CD14-positive monocyte (primary cell): ENCODE results near the gene WSB1. TPM values are rescaled to one million over a fixed set of nuclear protein-coding genes. Genes with fewer than 3 reads are reported as not detected.
A peak's percentile ranks its signal among the peaks of the same experiment; 100 is the strongest.

Experiments
- DNase-seq, 3 donors: peaks; one replicate each; pipeline ENCODE4 v3.0.0-alpha.2; 2011 to 2022
- H2AFZ ChIP-seq: 2 replicates; pipeline ENCODE4 v1.6.0; 2012; ENCODE audit warnings: mild to moderate bottlenecking, low read depth, low read length, inconsistent platforms; ENCODE audit not compliant: insufficient read depth, poor library complexity, severe bottlenecking
- H3K27ac ChIP-seq, 2 donors: 1 replicate in 1 of 2; 2 replicates in 1 of 2; pipeline ENCODE4 v1.5.1; 2012 to 2013; ENCODE audit warnings: low read length in 2 of 2, control low read depth in 1 of 2, inconsistent platforms in 1 of 2, low read depth in 1 of 2, mild to moderate bottlenecking in 1 of 2
- H3K27me3 ChIP-seq, 2 donors: one replicate each; pipeline versions ENCODE4 v1.6.0 to v1.6.1; 2011 to 2013; ENCODE audit warnings: low read length in 2 of 2; ENCODE audit not compliant: control insufficient read depth in 2 of 2, insufficient read depth in 2 of 2
- H3K36me3 ChIP-seq, 2 donors: replicated peaks in 1 of 2; 1 replicate in 1 of 2; 2 replicates in 1 of 2; pipeline versions ENCODE4 v1.5.1 to v1.6.1; 2012 to 2013; ENCODE audit warnings: low read length in 2 of 2, control low read depth in 1 of 2, inconsistent platforms in 1 of 2, mild to moderate bottlenecking in 1 of 2; ENCODE audit not compliant: insufficient read depth in 2 of 2, control insufficient read depth in 1 of 2
- H3K4me1 ChIP-seq, 2 donors: 1 replicate in 1 of 2; 2 replicates in 1 of 2; pipeline versions ENCODE4 v1.5.1 to v1.6.1; 2012 to 2013; ENCODE audit warnings: low read length in 2 of 2, control low read depth in 1 of 2, inconsistent platforms in 1 of 2, mild to moderate bottlenecking in 1 of 2, moderate library complexity in 1 of 2; ENCODE audit not compliant: insufficient read depth in 2 of 2, control insufficient read depth in 1 of 2
- H3K4me2 ChIP-seq: replicated peaks from 2 replicates; pipeline ENCODE3; 2012; ENCODE audit warnings: low read length, moderate library complexity, mild to moderate bottlenecking; ENCODE audit not compliant: poor library complexity, severe bottlenecking; ENCODE audit errors: extremely low read depth
- H3K4me3 ChIP-seq, 3 experiments: fragments of 200-600 bp in 1 of 3; sonication (generic) in 1 of 3; replicated peaks in 1 of 3; 1 replicate in 2 of 3; 2 replicates in 1 of 3; pipeline ENCODE4 v1.5.1; 2011 to 2013; ENCODE audit warnings: low read length in 3 of 3, mild to moderate bottlenecking in 3 of 3, control low read depth in 2 of 3, low read depth in 2 of 3, inconsistent platforms in 1 of 3, moderate library complexity in 1 of 3
- H3K79me2 ChIP-seq: 2 replicates; pipeline ENCODE4 v1.6.0; 2012; ENCODE audit warnings: mild to moderate bottlenecking, control low read depth, inconsistent platforms, low read length, moderate library complexity; ENCODE audit not compliant: insufficient read depth
- H3K9ac ChIP-seq: 2 replicates; pipeline ENCODE4 v1.6.0; 2017; ENCODE audit warnings: low read length, mild to moderate bottlenecking; ENCODE audit not compliant: insufficient read depth, poor library complexity, severe bottlenecking
- H3K9me3 ChIP-seq, 2 donors: replicated peaks in 1 of 2; 1 replicate in 1 of 2; 2 replicates in 1 of 2; pipeline versions ENCODE4 v1.5.1 to v1.6.1; 2012 to 2013; ENCODE audit warnings: low read length in 2 of 2, control low read depth in 1 of 2; ENCODE audit not compliant: control insufficient read depth in 1 of 2, insufficient read depth in 1 of 2
- H4K20me1 ChIP-seq: 2 replicates; pipeline ENCODE4 v1.6.0; 2012; ENCODE audit warnings: mild to moderate bottlenecking, low read length, control low read depth, moderate library complexity; ENCODE audit not compliant: insufficient read depth
- H3K27ac Mint-ChIP-seq, 7 donors: one replicate each; pipeline ENCODE4 v1.8.0; 2020; ENCODE audit warnings: mild to moderate bottlenecking in 7 of 7, mixed read lengths in 7 of 7, moderate library complexity in 6 of 7, inconsistent platforms in 2 of 7
- H3K27me3 Mint-ChIP-seq, 3 donors: one replicate each; pipeline ENCODE4 v1.8.0; 2021 to 2022; ENCODE audit warnings: low read depth in 3 of 3, mild to moderate bottlenecking in 3 of 3, mixed read lengths in 3 of 3, moderate library complexity in 3 of 3, inconsistent platforms in 1 of 3
- H3K36me3 Mint-ChIP-seq, 2 donors: one replicate each; pipeline ENCODE4 v1.8.0; 2020; ENCODE audit warnings: mixed read lengths in 2 of 2, inconsistent platforms in 1 of 2, mild to moderate bottlenecking in 1 of 2
- H3K4me1 Mint-ChIP-seq: one replicate; pipeline ENCODE4 v1.8.0; 2020; ENCODE audit warnings: mild to moderate bottlenecking, mixed read lengths
- H3K4me3 Mint-ChIP-seq, 2 donors: one replicate each; pipeline ENCODE4 v1.8.0; 2020; ENCODE audit warnings: mild to moderate bottlenecking in 2 of 2, mixed read lengths in 2 of 2, moderate library complexity in 1 of 2
- H3K9me3 Mint-ChIP-seq, 7 donors: one replicate each; pipeline ENCODE4 v1.8.0; 2020 to 2022; ENCODE audit warnings: mixed read lengths in 7 of 7, mild to moderate bottlenecking in 6 of 7, moderate library complexity in 6 of 7, inconsistent platforms in 2 of 7
- CTCF ChIP-seq: fragments of 200-600 bp; IDR thresholded peaks from one replicate; pipeline ENCODE4 v1.8.0; 2022; ENCODE audit warnings: antibody characterized with exemption, mild to moderate bottlenecking
- WGBS: methylation state at CpG from one replicate; pipeline ENCODE4 v1.1.5; 2013; ENCODE audit warnings: missing lambda C conversion rate; ENCODE audit not compliant: insufficient coverage; 5-methylcytosine and 5-hydroxymethylcytosine counted together
- intact Hi-C, 2 donors: fragments of 100-400 bp; cut with micrococcal nuclease; formaldehyde crosslinking; loops; one replicate each; pipeline versions ENCODE4 v1.15.0 to v1.15.1; 2023
- polyA plus RNA-seq, 3 donors: library from polyadenylated mRNA; depleted of rRNA in 1 of 3; unstranded in 2 of 3; stranded (reverse) in 1 of 3; fragments of 300-500 nt in 2 of 3; fragments of >200 nt in 1 of 3; fragmentation: Illumina TruSeq in 2 of 3; gene quantifications; 1 replicate in 2 of 3; 2 replicates in 1 of 3; pipeline ENCODE4 v1.2.3, GENCODE V29; 2012 to 2021

Gene WSB1
- polyA plus RNA-seq, 3 donors = 220 to 368 (median 296) TPM

GRCh38 chr17:27269201-27269600 is 24.7 kb upstream of the WSB1 start:
- Histone ChIP-seq H3K27me3 (no peaks in the 10 kb centered on the region), H3K4me2 (no peak overlapping the region), H3K9me3 (no peaks in the 10 kb centered on the region), H3K79me2 (no peaks in the 10 kb centered on the region), H3K36me3 (no peaks in the 10 kb centered on the region), H3K4me1 (peaks cover 22% of the 10 kb centered on the region in 2 donors), H2AFZ (no peak overlapping the region), H3K27ac (no peak overlapping the region), H3K9ac (no peak overlapping the region), H3K4me3 (no peak overlapping the region), H4K20me1 (no peaks in the 10 kb centered on the region)
- Mint-ChIP-seq H3K4me3 (no peak overlapping the region), H3K36me3 (no peaks in the 10 kb centered on the region), H3K27ac (peak overlapping the region in 1 of 7 donors; percentile 55), H3K27me3 (peaks cover 0 to 3% (median 1%) of the 10 kb centered on the region in 3 donors), H3K9me3 (peaks cover 0 to 3% (median 0%) of the 10 kb centered on the region in 7 donors), H3K4me1 (peaks cover 26% of the 10 kb centered on the region)
- DNase-seq = peak in 1 of 3 donors; percentile 15
- no peak for TF ChIP-seq CTCF
- intact Hi-C loops = no loop called here
- WGBS = 67% methylated on average over 1 of the region's 1 CpG

GRCh38 chr17:27269974-27270373 is 23.9 kb upstream of the WSB1 start:
- Histone ChIP-seq H3K9me3 (no peaks in the 10 kb centered on the region), H3K4me1 (peaks cover 14% of the 10 kb centered on the region in 2 donors), H3K4me2 (no peak overlapping the region), H4K20me1 (no peaks in the 10 kb centered on the region), H3K27me3 (no peaks in the 10 kb centered on the region), H3K79me2 (no peaks in the 10 kb centered on the region), H3K9ac (no peak overlapping the region), H2AFZ (no peak overlapping the region), H3K36me3 (no peaks in the 10 kb centered on the region), H3K27ac (no peak overlapping the region), H3K4me3 (no peak overlapping the region)
- Mint-ChIP-seq H3K36me3 (no peaks in the 10 kb centered on the region), H3K4me3 (no peak overlapping the region), H3K4me1 (peaks cover 24% of the 10 kb centered on the region), H3K9me3 (peaks cover 0 to 3% (median 0%) of the 10 kb centered on the region in 7 donors), H3K27ac (no peak overlapping the region), H3K27me3 (peaks cover 1 to 3% (median 3%) of the 10 kb centered on the region in 3 donors)
- DNase-seq = no peak
- WGBS = 95% methylated on average over 6 of the region's 7 CpGs
- intact Hi-C loops = no loop called here
- TF ChIP-seq CTCF = no peak
